Ectodermal cell (in vitro differentiated cells): Measurements from ENCODE around the gene PTPRG.

ENCODE experiments used
- H3K27ac ChIP-seq: 2 replicates; pipeline ENCODE4 v1.7.0; 2013; ENCODE audit warnings: mild to moderate bottlenecking, low read depth, low read length; ENCODE audit not compliant: insufficient read depth, poor library complexity, severe bottlenecking
- H3K27me3 ChIP-seq: 2 replicates; pipeline ENCODE4 v1.7.0; 2013; ENCODE audit warnings: mild to moderate bottlenecking, low read length; ENCODE audit not compliant: insufficient read depth, control insufficient read depth, poor library complexity, severe bottlenecking
- H3K36me3 ChIP-seq: one replicate; pipeline ENCODE4 v1.7.0; 2013; ENCODE audit warnings: low read length; ENCODE audit not compliant: control insufficient read depth, insufficient read depth
- H3K4me1 ChIP-seq: one replicate; pipeline ENCODE4 v1.7.0; 2013; ENCODE audit warnings: low read length; ENCODE audit not compliant: control insufficient read depth, insufficient read depth
- H3K4me3 ChIP-seq: 2 replicates; pipeline ENCODE4 v1.7.0; 2013; ENCODE audit warnings: low read depth, low read length, control low read depth; ENCODE audit not compliant: insufficient read depth
- H3K9me3 ChIP-seq: 2 replicates; pipeline ENCODE4 v1.7.0; 2013; ENCODE audit warnings: mild to moderate bottlenecking, low read length, moderate library complexity; ENCODE audit not compliant: control insufficient read depth
- WGBS, 2 experiments: methylation state at CpG; one replicate each; pipeline ENCODE4 v1.1.7; 2013; ENCODE audit warnings: missing lambda C conversion rate in 2 of 2; 5-methylcytosine and 5-hydroxymethylcytosine counted together

PTPRG gene

GRCh38 chr3:62103531-62103930 is 542.2 kb downstream of the PTPRG start:
- Histone ChIP-seq H3K27ac (no peak overlapping the region), H3K9me3 (no peaks in the 10 kb centered on the region)
- 86 to 90% methylated on average over 2 to 3 of the region's 3 CpGs for WGBS, 2 experiments

GRCh38 chr3:62109534-62109933 is 548.2 kb downstream of the PTPRG start:
- WGBS, 2 experiments, result 49 to 53% methylated on average over 1 of the region's 1 CpG
- Histone ChIP-seq H3K27ac (no peak overlapping the region), H3K4me1 (peaks cover 9% of the 10 kb centered on the region), H3K36me3 (no peaks in the 10 kb centered on the region), H3K4me3 (no peak overlapping the region), H3K9me3 (no peaks in the 10 kb centered on the region), H3K27me3 (no peaks in the 10 kb centered on the region)

More at GRCh38 chr3:62103531-62103930, 542.2 kb downstream of the PTPRG start:
- no peaks in the 10 kb centered on the region for H3K27me3 ChIP-seq
- H3K36me3 ChIP-seq, result no peaks in the 10 kb centered on the region
- H3K4me3 ChIP-seq, result no peak overlapping the region
- H3K4me1 ChIP-seq, result no peaks in the 10 kb centered on the region

GRCh38 chr3:62110443-62111225 is 549.3 kb downstream of the PTPRG start:
- no peaks in the 10 kb centered on the region for H3K36me3 ChIP-seq
- H3K4me1 ChIP-seq, result peaks cover 9% of the 10 kb centered on the region
- no peak overlapping the region for H3K27ac ChIP-seq
- no peaks in the 10 kb centered on the region for H3K27me3 ChIP-seq
- WGBS, 2 experiments, result 89 to 91% methylated on average over 3 to 5 of the region's 5 CpGs
- H3K9me3 ChIP-seq, result no peaks in the 10 kb centered on the region
- no peak overlapping the region for H3K4me3 ChIP-seq

GRCh38 chr3:62113092-62113491 is 551.7 kb downstream of the PTPRG start:
- no peak overlapping the region for H3K4me3 ChIP-seq
- H3K27ac ChIP-seq, result no peak overlapping the region
- H3K4me1 ChIP-seq, result peaks cover 9% of the 10 kb centered on the region
- no peaks in the 10 kb centered on the region for H3K36me3 ChIP-seq
- WGBS, 2 experiments, result 100% methylated on average over 1 of the region's 3 CpGs; no CpG with 5 or more reads in 1 of the 2 experiments
- no peaks in the 10 kb centered on the region for H3K9me3 ChIP-seq
- H3K27me3 ChIP-seq, result no peaks in the 10 kb centered on the region

DNA sequence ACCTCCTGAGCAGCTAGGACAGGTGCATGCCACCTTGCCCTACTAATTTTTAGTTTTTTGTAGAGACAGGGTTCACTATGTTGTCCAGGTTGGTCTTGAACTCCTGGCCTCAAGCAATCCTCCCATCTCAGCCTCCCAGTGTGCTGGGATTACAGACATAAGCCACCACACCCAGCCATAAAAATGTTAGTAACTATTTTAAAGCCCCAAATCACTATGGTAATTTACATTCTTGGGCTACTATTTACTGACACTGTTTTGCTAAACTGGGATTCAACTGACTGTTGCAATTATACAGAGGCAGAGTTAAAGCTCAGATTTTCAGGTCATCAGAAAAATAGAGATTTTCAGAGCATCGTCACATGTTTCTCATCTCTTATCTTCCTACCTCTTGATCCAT is 553.4 kb downstream of the PTPRG start:
- 92 to 94% methylated on average over 1 of the region's 1 CpG for WGBS, 2 experiments
- H3K27ac ChIP-seq, result no peak overlapping the region
- no peaks in the 10 kb centered on the region for H3K9me3 ChIP-seq
- no peaks in the 10 kb centered on the region for H3K27me3 ChIP-seq
- H3K36me3 ChIP-seq, result no peaks in the 10 kb centered on the region
- H3K4me1 ChIP-seq, result peaks cover 9% of the 10 kb centered on the region
- H3K4me3 ChIP-seq, result no peak overlapping the region

DNA sequence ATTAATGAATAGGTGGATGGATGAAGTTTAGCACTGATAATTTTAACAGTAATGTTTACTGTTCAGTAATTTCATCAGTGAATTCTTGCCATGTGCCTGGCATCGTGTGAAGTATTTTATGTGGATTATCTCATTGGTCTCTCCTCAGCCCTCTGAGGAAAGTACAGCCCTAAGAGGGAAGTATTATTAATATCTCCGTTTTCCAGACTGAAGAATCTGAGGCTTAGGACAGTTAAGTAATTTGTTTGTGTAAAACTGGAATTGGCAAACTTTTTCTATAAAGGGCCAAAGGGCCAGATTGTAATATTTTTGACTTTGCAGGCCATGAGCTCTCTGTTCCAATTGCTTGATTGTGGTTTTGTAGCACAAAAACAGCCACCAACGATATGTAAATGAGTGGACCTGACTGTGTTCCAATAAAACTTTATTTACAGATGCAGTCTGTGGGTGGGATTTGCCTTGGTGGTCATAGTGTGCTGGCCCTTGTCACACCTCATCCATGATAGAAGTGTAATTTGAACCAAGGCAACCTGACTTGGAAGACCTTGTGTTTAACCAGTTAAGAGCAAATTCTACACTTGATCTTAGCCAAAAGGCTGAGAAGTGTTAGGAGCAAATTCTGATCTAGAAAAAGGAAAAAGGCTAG is 556.7 kb downstream of the PTPRG start:
- Histone ChIP-seq H3K27me3 (no peaks in the 10 kb centered on the region), H3K4me1 (no peaks in the 10 kb centered on the region), H3K36me3 (no peaks in the 10 kb centered on the region), H3K4me3 (no peak overlapping the region), H3K27ac (no peak overlapping the region), H3K9me3 (no peaks in the 10 kb centered on the region)
- WGBS, 2 experiments, result 94 to 96% methylated on average over 3 of the region's 3 CpGs

GRCh38 chr3:62119139-62119538 is 557.8 kb downstream of the PTPRG start:
- H3K4me3 ChIP-seq, result no peak overlapping the region
- H3K9me3 ChIP-seq, result no peaks in the 10 kb centered on the region
- no peaks in the 10 kb centered on the region for H3K27me3 ChIP-seq
- 94 to 95% methylated on average over 4 of the region's 4 CpGs for WGBS, 2 experiments
- no peak overlapping the region for H3K27ac ChIP-seq
- no peaks in the 10 kb centered on the region for H3K36me3 ChIP-seq
- H3K4me1 ChIP-seq, result no peaks in the 10 kb centered on the region

- H3K27ac ChIP-seq, result no peak overlapping the region
- H3K4me3 ChIP-seq, result no peak overlapping the region
- H3K36me3 ChIP-seq, result no peaks in the 10 kb centered on the region
- 60 to 61% methylated on average over 4 of the region's 4 CpGs for WGBS, 2 experiments
- H3K4me1 ChIP-seq, result peaks cover 4% of the 10 kb centered on the region
- no peaks in the 10 kb centered on the region for H3K27me3 ChIP-seq
- H3K9me3 ChIP-seq, result no peaks in the 10 kb centered on the region
Observed at GRCh38 chr3:62122819-62123218, 561.4 kb downstream of the PTPRG start.

DNA sequence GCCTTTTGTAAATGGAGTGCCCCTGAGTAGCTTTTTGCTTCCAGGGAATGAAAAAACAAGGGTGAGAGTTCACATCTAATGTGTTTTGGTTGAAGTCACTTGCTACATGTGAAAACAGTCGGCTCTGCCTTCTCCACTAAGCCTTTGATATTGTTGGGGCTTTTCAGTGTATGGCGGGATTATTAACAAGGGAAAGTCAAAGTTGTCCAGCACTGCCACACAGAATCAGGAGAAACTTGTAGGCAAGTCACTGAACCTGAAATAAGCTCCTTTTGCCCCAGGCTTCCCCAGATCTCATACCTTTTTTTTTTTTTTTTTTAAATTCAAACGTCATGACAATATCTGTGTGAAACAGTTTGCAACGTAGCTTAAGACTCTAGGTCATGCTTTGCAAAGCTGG is 564.0 kb downstream of the PTPRG start:
- no peak overlapping the region for H3K4me3 ChIP-seq
- no peaks in the 10 kb centered on the region for H3K9me3 ChIP-seq
- no peaks in the 10 kb centered on the region for H3K27me3 ChIP-seq
- no peak overlapping the region for H3K27ac ChIP-seq
- H3K4me1 ChIP-seq, result peaks cover 4% of the 10 kb centered on the region
- H3K36me3 ChIP-seq, result no peaks in the 10 kb centered on the region
- 91 to 93% methylated on average over 4 of the region's 4 CpGs for WGBS, 2 experiments

- no peaks in the 10 kb centered on the region for H3K27me3 ChIP-seq
- no peak overlapping the region for H3K27ac ChIP-seq
- H3K4me3 ChIP-seq, result no peak overlapping the region
- H3K36me3 ChIP-seq, result no peaks in the 10 kb centered on the region
- 92 to 94% methylated on average over 3 of the region's 3 CpGs for WGBS, 2 experiments
- H3K9me3 ChIP-seq, result no peaks in the 10 kb centered on the region
- peaks cover 4% of the 10 kb centered on the region for H3K4me1 ChIP-seq
Observed at GRCh38 chr3:62127116-62127515, 565.7 kb downstream of the PTPRG start.
